GM18951 (cell line): ENCODE data around the gene MAST4.

ENCODE experiments used
- POLR2A ChIP-seq: IDR thresholded peaks from 4 replicates; pipeline ENCODE4 v1.6.1; 2011; ENCODE audit warnings: mild to moderate bottlenecking; ENCODE audit not compliant: insufficient read length, insufficient read depth; ENCODE audit errors: extremely low read depth
- in situ Hi-C: fragments of 300-500 bp; cut with MboI; formaldehyde crosslinking; loops from one replicate; pipeline ENCODE4 v1.12.0; 2022; ENCODE audit warnings: low sequenced_read_pairs, mixed read lengths, inconsistent platforms; ENCODE audit not compliant: unreplicated experiment

Gene MAST4

GRCh38 chr5:66923922-66924321 is 327.7 kb downstream of the MAST4 start:
- no peak for TF ChIP-seq POLR2A

GRCh38 chr5:66927140-66927539 is 330.9 kb downstream of the MAST4 start:
- no peak for TF ChIP-seq POLR2A
- in situ Hi-C loops: no loop called here

More at GRCh38 chr5:66923922-66924321, 327.7 kb downstream of the MAST4 start:
- in situ Hi-C loops: no loop called here

DNA sequence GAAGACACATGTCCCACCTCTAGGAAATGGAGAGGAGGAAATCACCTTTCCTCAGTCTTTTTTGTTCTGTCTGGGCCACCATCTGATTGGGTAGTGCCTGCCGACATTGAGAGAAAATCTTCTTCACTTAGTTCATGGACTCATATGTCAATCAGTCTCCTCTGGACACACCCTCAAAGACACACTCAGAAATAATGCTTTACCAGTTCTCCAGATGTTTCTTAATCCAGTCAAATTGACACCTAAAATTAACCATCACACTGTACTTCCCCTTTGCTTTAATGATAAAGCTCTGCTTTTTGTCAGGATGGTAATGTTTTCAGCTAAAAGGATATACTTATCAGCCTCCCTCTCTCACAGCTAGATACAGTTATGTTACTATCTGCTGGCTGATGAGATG is 333.1 kb downstream of the MAST4 start:
- in situ Hi-C loops: no loop called here
- TF ChIP-seq POLR2A: no peak

GRCh38 chr5:66929995-66930394 is 333.8 kb downstream of the MAST4 start:
- in situ Hi-C loops: no loop called here
- no peak for TF ChIP-seq POLR2A

DNA sequence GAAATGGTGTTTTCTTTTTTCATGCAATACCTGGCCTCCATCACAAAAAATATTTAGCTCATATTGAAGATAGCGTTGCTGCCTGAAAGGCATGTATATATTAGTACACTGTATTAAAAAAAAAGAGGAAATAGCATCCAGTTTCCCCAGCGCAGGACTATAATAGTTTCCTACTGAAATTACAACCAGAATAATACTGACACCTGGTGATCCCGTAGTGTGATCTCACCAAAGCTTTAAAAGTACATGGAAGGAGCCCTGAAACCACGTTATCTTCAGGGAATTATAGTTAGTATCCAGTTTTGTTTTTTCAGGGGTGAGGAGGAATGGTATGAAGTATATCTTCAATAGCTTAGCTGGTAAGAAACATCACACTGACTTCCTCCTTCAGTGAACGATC is 335.5 kb downstream of the MAST4 start:
- in situ Hi-C loops: no loop called here
- no peak for TF ChIP-seq POLR2A

GRCh38 chr5:66932457-66932856 is 336.3 kb downstream of the MAST4 start:
- in situ Hi-C loops: no loop called here
- no peak for TF ChIP-seq POLR2A

- TF ChIP-seq POLR2A: no peak
- in situ Hi-C loops: no loop called here
These were observed 336.9 kb downstream of the MAST4 start for GRCh38 chr5:66933066-66933465.

DNA sequence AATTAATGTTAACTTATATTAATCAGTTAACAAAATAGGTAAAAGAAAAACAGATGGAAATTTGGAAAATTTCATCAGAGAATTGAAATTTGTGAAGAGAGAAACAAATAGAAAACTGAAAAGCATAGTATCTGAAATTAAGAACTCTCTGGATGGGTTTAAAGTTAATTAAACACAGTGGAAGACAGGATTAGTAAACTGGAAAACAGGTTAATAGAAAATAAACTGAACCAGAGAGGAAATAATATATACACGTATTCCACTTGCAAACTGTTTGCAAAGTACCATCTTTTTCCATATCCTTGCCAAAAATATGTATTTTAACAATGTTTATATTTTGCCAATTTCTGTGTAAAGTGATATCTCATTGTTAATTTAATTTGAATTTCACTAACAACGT is 342.9 kb downstream of the MAST4 start:
- in situ Hi-C loops: no loop called here
- TF ChIP-seq POLR2A: no peak

- in situ Hi-C loops: no loop called here
- no peak for TF ChIP-seq POLR2A
These were observed 349.5 kb downstream of the MAST4 start for GRCh38 chr5:66945389-66946349.

DNA sequence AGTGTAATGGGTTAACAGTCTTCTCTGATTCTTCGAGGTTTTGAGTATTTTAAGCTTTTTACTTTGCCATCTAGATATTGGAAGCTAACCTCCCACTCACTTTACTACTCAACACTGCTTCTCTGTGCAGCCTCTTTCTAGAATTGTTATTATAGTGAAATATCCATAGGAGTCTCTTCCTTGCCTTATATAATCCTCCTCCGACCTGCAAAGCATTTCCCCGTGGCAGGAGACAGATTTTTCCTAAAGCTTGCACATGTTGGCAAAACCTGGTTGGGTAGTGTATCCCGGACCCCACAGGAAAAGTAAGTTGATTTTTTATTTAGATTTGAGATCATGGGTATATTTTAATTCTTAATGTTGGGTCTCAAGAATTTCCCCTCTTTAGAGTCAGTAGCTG is 351.3 kb downstream of the MAST4 start:
- no peak for TF ChIP-seq POLR2A
- in situ Hi-C loops: no loop called here

- TF ChIP-seq POLR2A: no peak
- in situ Hi-C loops: no loop called here
These were observed 352.9 kb downstream of the MAST4 start for GRCh38 chr5:66949066-66949465.

DNA sequence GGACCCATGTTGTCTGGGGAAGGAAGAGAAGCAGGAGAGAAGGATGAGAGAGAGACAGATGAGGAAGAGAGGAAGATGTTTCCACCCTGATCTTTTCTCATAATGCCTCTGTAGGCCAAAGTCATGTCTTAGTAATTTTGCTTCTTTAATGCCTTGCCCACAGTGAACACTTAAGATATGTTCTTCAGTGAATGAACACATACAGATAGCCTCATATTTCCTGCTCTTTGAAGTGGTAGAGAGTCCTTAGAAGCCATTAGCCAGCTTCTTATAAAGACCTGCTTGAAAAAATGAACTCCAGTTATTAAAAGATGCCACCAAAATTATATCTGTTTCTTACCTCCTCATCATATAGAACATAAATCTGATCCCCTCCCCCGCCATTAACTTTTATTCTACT is 356.0 kb downstream of the MAST4 start:
- in situ Hi-C loops: no loop called here

GRCh38 chr5:66956439-66956838 is 360.2 kb downstream of the MAST4 start:
- in situ Hi-C loops: no loop called here
- no peak for TF ChIP-seq POLR2A

More for the DNA sequence above, 356.0 kb downstream of the MAST4 start:
- TF ChIP-seq POLR2A: no peak
